Measurements from ENCODE around the gene MGA.

DNA sequence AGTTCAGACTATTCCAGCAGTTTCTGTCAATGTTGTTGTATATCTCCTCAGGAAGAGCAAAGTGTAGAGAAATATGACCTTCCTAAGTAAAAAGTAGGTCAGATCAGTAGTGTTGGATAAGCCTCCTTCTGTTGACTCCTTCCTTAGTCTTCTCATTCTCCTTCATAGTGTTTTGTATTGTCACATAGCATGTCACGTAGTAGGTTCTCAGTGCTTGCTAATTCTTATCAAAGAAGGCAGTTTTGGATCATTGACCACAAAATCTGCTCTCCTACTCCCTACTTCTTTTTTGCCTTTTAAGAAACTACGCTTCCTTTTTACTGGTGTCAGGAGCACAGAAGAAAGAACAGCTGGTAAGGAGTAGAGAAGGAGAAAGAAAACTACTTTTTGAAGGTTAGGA is 1.0 kb upstream of the MGA start:
- TF ChIP-seq EZH2 (IDR thresholded peaks at IDR 0.05; ENCODE audit: low read depth, unreplicated experiment) (no peak), POLR2AphosphoS5 (IDR thresholded peaks at IDR 0.05; ENCODE audit: low read depth) (no peak), CREB1 (CRISPR knock-in tag; IDR thresholded peaks at IDR 0.05; ENCODE audit: low read depth) (no peak)
- TF ChIP-seq, protein P1, sequence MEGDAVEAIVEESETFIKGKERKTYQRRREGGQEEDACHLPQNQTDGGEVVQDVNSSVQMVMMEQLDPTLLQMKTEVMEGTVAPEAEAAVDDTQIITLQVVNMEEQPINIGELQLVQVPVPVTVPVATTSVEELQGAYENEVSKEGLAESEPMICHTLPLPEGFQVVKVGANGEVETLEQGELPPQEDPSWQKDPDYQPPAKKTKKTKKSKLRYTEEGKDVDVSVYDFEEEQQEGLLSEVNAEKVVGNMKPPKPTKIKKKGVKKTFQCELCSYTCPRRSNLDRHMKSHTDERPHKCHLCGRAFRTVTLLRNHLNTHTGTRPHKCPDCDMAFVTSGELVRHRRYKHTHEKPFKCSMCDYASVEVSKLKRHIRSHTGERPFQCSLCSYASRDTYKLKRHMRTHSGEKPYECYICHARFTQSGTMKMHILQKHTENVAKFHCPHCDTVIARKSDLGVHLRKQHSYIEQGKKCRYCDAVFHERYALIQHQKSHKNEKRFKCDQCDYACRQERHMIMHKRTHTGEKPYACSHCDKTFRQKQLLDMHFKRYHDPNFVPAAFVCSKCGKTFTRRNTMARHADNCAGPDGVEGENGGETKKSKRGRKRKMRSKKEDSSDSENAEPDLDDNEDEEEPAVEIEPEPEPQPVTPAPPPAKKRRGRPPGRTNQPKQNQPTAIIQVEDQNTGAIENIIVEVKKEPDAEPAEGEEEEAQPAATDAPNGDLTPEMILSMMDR (conservative IDR thresholded peaks at IDR 0.05; ENCODE audit: low read depth in 2 of 2), result no peak
- TF ChIP-seq, protein P2, sequence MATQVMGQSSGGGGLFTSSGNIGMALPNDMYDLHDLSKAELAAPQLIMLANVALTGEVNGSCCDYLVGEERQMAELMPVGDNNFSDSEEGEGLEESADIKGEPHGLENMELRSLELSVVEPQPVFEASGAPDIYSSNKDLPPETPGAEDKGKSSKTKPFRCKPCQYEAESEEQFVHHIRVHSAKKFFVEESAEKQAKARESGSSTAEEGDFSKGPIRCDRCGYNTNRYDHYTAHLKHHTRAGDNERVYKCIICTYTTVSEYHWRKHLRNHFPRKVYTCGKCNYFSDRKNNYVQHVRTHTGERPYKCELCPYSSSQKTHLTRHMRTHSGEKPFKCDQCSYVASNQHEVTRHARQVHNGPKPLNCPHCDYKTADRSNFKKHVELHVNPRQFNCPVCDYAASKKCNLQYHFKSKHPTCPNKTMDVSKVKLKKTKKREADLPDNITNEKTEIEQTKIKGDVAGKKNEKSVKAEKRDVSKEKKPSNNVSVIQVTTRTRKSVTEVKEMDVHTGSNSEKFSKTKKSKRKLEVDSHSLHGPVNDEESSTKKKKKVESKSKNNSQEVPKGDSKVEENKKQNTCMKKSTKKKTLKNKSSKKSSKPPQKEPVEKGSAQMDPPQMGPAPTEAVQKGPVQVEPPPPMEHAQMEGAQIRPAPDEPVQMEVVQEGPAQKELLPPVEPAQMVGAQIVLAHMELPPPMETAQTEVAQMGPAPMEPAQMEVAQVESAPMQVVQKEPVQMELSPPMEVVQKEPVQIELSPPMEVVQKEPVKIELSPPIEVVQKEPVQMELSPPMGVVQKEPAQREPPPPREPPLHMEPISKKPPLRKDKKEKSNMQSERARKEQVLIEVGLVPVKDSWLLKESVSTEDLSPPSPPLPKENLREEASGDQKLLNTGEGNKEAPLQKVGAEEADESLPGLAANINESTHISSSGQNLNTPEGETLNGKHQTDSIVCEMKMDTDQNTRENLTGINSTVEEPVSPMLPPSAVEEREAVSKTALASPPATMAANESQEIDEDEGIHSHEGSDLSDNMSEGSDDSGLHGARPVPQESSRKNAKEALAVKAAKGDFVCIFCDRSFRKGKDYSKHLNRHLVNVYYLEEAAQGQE (IDR thresholded peaks at IDR 0.05; ENCODE audit: unreplicated experiment), result no peak
